ENCODE results near the gene LRRC7. TPM values are rescaled to one million over a fixed set of nuclear protein-coding genes. Genes with fewer than 3 reads are reported as not detected.
"Not testable (repeated sequence)": the region's sequence is repeated elsewhere in the genome, so short reads cannot be mapped to it uniquely, and the experiment has no call there.

LRRC7 gene
- total and polyA plus RNA-seq, 4 donors: 0.13 to 1.3 (median 0.16) TPM; not detected in 1

DNA sequence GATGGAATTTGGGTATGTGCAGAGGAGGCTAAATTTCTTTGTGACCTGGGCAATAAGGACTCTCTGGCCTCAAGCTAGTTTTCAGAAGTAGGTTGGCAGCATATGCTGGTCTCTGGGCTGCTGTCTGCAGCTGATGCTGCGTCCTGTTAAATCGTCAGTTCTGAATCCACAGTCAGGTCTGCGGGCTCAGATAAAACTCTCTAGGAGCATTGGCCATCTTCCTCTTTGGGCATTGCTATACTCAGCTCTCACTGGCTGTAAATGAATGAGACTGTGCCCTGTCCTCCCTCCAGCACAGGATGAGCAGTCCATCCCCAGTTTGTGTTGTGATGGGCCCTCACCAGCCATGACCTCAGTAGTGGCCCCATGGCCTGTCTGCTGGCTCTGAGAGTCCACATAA, 365.0 kb downstream of the LRRC7 start:
- WGBS, 2 donors: 80% methylated on average over 3 of the region's 3 CpGs
- Histone ChIP-seq H3K27ac (ENCODE audit: low read depth in 1 of 2, low read length in 2 of 2) (no peak overlapping the region), H3K27me3 (ENCODE audit: control insufficient read depth in 1 of 2, insufficient read depth in 2 of 2, low read length in 1 of 2) (no peaks in the 10 kb centered on the region), H3K4me1 (ENCODE audit: control insufficient read depth in 1 of 2, insufficient read depth in 2 of 2, low read length in 2 of 2) (no peaks in the 10 kb centered on the region), H3K4me3 (ENCODE audit: low read length in 2 of 2) (no peak overlapping the region), H3K36me3 (ENCODE audit: control insufficient read depth in 1 of 2, insufficient read depth in 2 of 2, low read length in 1 of 2) (no peaks in the 10 kb centered on the region), H3K9me3 (ENCODE audit: control insufficient read depth, low read length) (no peaks in the 10 kb centered on the region)
- ATAC-seq (ENCODE audit: low FRiP score) (no peak), DNase-seq (no peak)
- intact Hi-C loops (cut with DNase I): no loop called here

DNA sequence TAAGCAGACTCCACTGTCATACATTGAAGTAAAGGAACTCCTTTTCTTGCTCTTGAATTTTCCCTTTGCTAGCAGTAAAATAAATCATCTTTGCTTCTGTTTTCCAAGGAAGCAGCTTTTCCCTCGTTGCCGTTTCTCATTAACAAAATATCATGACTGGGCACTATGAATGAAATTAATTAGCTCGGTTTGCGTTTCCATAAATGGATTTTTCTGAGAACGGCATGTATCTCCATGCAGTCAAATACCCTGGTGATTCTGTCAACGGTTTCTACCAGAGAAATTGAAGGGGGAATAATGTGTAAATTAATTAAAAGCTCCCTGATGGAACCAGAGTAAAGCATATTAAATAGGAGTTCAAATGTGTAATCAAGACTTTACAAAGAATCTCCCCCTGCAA, 372.5 kb downstream of the LRRC7 start:
- ATAC-seq (ENCODE audit: low FRiP score): no peak
- intact Hi-C loops (cut with DNase I): no loop called here
- H3K36me3 ChIP-seq (ENCODE audit: control insufficient read depth in 1 of 2, insufficient read depth in 2 of 2, low read length in 1 of 2): no peaks in the 10 kb centered on the region
- no peaks in the 10 kb centered on the region for H3K9me3 ChIP-seq (ENCODE audit: control insufficient read depth, low read length)
- H3K27me3 ChIP-seq (ENCODE audit: control insufficient read depth in 1 of 2, insufficient read depth in 2 of 2, low read length in 1 of 2): no peaks in the 10 kb centered on the region
- no peak overlapping the region for H3K27ac ChIP-seq (ENCODE audit: low read depth in 1 of 2, low read length in 2 of 2)
- no peak for DNase-seq
- WGBS, 2 donors: 66 to 68% methylated on average over 6 of the region's 6 CpGs
- no peaks in the 10 kb centered on the region for H3K4me1 ChIP-seq (ENCODE audit: control insufficient read depth in 1 of 2, insufficient read depth in 2 of 2, low read length in 2 of 2)
- H3K4me3 ChIP-seq (ENCODE audit: low read length in 2 of 2): no peak overlapping the region

DNA sequence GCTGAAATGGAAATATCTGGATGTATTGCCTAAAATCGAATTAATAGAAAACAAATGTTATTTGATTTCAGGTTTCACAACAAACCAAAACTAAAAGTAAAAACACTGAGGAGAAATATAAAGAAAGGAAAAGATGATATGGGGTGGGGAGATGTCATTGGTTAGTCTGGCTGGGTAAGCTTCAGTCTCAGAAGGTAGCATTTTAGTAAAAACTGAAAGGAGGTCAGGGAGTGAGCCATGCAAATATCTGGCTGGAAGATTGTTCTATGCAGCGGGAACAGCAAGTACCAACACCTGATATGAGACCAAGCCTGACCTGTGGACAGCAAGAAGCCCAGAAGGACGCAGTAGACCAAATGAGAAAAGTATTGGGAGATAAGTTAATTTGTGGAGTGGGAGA, 373.1 kb downstream of the LRRC7 start:
- DNase-seq: no peak
- intact Hi-C loops (cut with DNase I): no loop called here
- whole genome bisulfite sequencing, 2 donors: 80 to 81% methylated on average over 3 of the region's 3 CpGs
- no peaks in the 10 kb centered on the region for H3K27me3 ChIP-seq (ENCODE audit: control insufficient read depth in 1 of 2, insufficient read depth in 2 of 2, low read length in 1 of 2)
- H3K27ac ChIP-seq (ENCODE audit: low read depth in 1 of 2, low read length in 2 of 2): no peak overlapping the region
- no peaks in the 10 kb centered on the region for H3K9me3 ChIP-seq (ENCODE audit: control insufficient read depth, low read length)
- no peak overlapping the region for H3K4me3 ChIP-seq (ENCODE audit: low read length in 2 of 2)
- ATAC-seq (ENCODE audit: low FRiP score): no peak
- H3K36me3 ChIP-seq (ENCODE audit: control insufficient read depth in 1 of 2, insufficient read depth in 2 of 2, low read length in 1 of 2): no peaks in the 10 kb centered on the region
- no peaks in the 10 kb centered on the region for H3K4me1 ChIP-seq (ENCODE audit: control insufficient read depth in 1 of 2, insufficient read depth in 2 of 2, low read length in 2 of 2)

DNA sequence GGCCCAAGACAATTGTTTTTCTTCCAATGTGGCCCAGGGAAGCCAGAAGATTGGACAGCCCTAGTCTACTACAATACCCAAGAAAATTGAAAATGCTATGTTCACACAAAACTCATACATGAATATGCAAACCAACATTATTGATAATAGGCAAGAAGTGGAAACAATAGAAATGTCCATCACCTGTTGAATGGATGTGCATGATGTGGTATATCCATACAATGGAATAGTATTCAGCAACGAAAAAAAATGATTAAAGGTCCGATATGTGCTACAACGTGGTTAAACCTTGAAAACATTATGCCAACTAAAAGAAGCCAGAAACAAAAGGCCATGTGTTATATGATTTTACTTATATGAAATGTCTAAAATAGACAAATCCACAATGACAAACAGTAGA, 375.3 kb downstream of the LRRC7 start:
- intact Hi-C loops (cut with DNase I): no loop called here
- WGBS, 2 donors: 91 to 93% methylated on average over 3 of the region's 3 CpGs
- DNase-seq (no peak), ATAC-seq (ENCODE audit: low FRiP score) (no peak)
- Histone ChIP-seq H3K27ac (ENCODE audit: low read depth in 1 of 2, low read length in 2 of 2) (no peak overlapping the region), H3K9me3 (ENCODE audit: control insufficient read depth, low read length) (no peaks in the 10 kb centered on the region), H3K4me1 (ENCODE audit: control insufficient read depth in 1 of 2, insufficient read depth in 2 of 2, low read length in 2 of 2) (no peaks in the 10 kb centered on the region), H3K36me3 (ENCODE audit: control insufficient read depth in 1 of 2, insufficient read depth in 2 of 2, low read length in 1 of 2) (no peaks in the 10 kb centered on the region), H3K27me3 (ENCODE audit: control insufficient read depth in 1 of 2, insufficient read depth in 2 of 2, low read length in 1 of 2) (no peaks in the 10 kb centered on the region), H3K4me3 (ENCODE audit: low read length in 2 of 2) (no peak overlapping the region)

DNA sequence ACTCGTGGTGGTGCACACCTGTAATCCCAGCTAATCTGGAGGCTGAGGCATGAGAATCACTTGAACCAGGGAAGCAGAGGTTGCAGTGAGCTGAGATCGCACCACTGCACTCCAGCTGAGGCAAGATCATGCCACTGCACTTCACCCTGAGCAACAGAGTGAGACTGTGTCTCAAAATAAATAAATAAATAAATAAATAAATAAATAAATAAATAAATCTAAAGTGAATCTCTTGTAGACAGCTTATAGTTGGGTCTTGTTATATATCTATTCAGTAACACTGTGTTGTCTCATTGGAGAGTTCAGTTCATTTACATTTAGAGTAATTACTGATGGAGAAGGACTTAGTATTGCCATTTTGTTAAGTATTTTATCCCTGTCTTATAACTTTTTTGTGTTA, 379.2 kb downstream of the LRRC7 start:
- Histone ChIP-seq H3K9me3 (ENCODE audit: control insufficient read depth, low read length) (no peaks in the 10 kb centered on the region), H3K27ac (ENCODE audit: low read depth in 1 of 2, low read length in 2 of 2) (no peak overlapping the region), H3K27me3 (ENCODE audit: control insufficient read depth in 1 of 2, insufficient read depth in 2 of 2, low read length in 1 of 2) (no peaks in the 10 kb centered on the region), H3K4me1 (ENCODE audit: control insufficient read depth in 1 of 2, insufficient read depth in 2 of 2, low read length in 2 of 2) (no peaks in the 10 kb centered on the region), H3K36me3 (ENCODE audit: control insufficient read depth in 1 of 2, insufficient read depth in 2 of 2, low read length in 1 of 2) (no peaks in the 10 kb centered on the region), H3K4me3 (ENCODE audit: low read length in 2 of 2) (no peak overlapping the region)
- intact Hi-C loops (cut with DNase I): no loop called here
- ATAC-seq (ENCODE audit: low FRiP score): no peak
- no peak for DNase-seq
- 89 to 91% methylated on average over 2 of the region's 2 CpGs for WGBS, 2 donors

DNA sequence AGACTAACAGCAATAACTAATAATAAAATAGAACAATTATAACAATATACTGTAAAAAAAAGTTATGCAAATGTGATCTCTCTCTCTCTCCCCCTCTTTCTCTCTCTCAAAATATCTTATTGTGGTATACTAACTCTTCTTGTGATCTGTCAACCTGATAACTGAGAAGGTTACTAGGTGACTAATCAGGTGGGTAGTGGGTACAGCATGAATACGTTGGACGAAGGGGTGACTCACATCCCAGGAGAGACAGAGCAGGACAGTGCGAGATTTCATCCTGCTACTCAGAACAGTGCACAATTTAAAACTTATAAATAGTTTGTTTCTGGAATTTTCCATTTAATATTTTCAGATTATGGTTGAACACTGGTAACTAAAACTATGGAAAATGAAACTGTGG, 380.1 kb downstream of the LRRC7 start:
- intact Hi-C loops (cut with DNase I): no loop called here
- H3K36me3 ChIP-seq (ENCODE audit: control insufficient read depth in 1 of 2, insufficient read depth in 2 of 2, low read length in 1 of 2): no peaks in the 10 kb centered on the region
- no peak for ATAC-seq (ENCODE audit: low FRiP score)
- no peaks in the 10 kb centered on the region for H3K27me3 ChIP-seq (ENCODE audit: control insufficient read depth in 1 of 2, insufficient read depth in 2 of 2, low read length in 1 of 2)
- no peak overlapping the region for H3K27ac ChIP-seq (ENCODE audit: low read depth in 1 of 2, low read length in 2 of 2)
- WGBS, 2 donors: 84 to 87% methylated on average over 3 of the region's 3 CpGs
- H3K4me3 ChIP-seq (ENCODE audit: low read length in 2 of 2): no peak overlapping the region
- no peaks in the 10 kb centered on the region for H3K4me1 ChIP-seq (ENCODE audit: control insufficient read depth in 1 of 2, insufficient read depth in 2 of 2, low read length in 2 of 2)
- no peak for DNase-seq
- no peaks in the 10 kb centered on the region for H3K9me3 ChIP-seq (ENCODE audit: control insufficient read depth, low read length)

DNA sequence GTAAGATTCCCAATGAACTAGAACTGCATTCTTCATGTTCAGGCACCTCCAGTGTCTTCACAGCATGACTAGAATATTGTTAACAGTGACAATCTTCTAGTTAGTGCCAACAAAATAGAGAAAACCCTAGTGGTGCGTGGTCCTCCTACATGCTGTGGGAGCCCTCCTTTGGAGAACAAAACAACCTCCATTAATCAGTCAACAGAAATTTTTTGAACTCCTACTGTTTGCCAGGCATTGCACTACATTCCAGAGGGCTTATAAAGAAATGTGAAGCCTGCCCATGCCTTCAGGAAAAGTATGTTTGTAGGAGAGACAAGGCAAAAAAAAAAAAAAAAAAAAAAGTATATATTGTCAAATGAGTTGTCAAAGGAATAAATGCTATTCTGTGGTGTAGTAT, 385.0 kb downstream of the LRRC7 start:
- no peaks in the 10 kb centered on the region for H3K36me3 ChIP-seq (ENCODE audit: control insufficient read depth in 1 of 2, insufficient read depth in 2 of 2, low read length in 1 of 2)
- no peaks in the 10 kb centered on the region for H3K27me3 ChIP-seq (ENCODE audit: control insufficient read depth in 1 of 2, insufficient read depth in 2 of 2, low read length in 1 of 2)
- WGBS, 2 donors: 44 to 50% methylated on average over 1 of the region's 1 CpG
- H3K27ac ChIP-seq (ENCODE audit: low read depth in 1 of 2, low read length in 2 of 2): no peak overlapping the region
- ATAC-seq (ENCODE audit: low FRiP score) (no peak), DNase-seq (no peak)
- intact Hi-C loops (cut with DNase I): no loop called here
- no peak overlapping the region for H3K4me3 ChIP-seq (ENCODE audit: low read length in 2 of 2)
- H3K9me3 ChIP-seq (ENCODE audit: control insufficient read depth, low read length): no peaks in the 10 kb centered on the region
- H3K4me1 ChIP-seq (ENCODE audit: control insufficient read depth in 1 of 2, insufficient read depth in 2 of 2, low read length in 2 of 2): no peaks in the 10 kb centered on the region

DNA sequence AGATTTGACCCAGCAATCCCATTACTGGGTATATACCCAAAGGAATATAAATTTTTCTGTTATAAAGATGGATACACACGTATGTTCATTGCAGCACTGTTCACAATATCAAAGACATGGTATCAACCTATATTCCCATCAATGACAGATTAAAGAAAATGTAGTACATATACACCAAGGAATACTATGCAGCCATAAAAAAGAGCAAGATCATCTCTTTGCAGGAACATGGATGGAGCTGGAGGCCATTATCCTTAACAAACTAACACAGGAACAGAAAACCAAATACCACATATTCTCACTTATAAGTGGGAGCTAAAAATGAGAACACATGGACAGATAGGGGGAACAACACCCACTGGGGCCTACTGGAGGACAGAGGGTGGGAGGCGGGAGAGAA, 394.7 kb downstream of the LRRC7 start:
- H3K27me3 ChIP-seq (ENCODE audit: control insufficient read depth in 1 of 2, insufficient read depth in 2 of 2, low read length in 1 of 2); H3K36me3 ChIP-seq (ENCODE audit: control insufficient read depth in 1 of 2, insufficient read depth in 2 of 2, low read length in 1 of 2); H3K27ac ChIP-seq (ENCODE audit: low read depth in 1 of 2, low read length in 2 of 2); DNase-seq; H3K9me3 ChIP-seq (ENCODE audit: control insufficient read depth, low read length); H3K4me1 ChIP-seq (ENCODE audit: control insufficient read depth in 1 of 2, insufficient read depth in 2 of 2, low read length in 2 of 2); intact Hi-C loops (cut with DNase I); ATAC-seq (ENCODE audit: low FRiP score); H3K4me3 ChIP-seq (ENCODE audit: low read length in 2 of 2): not testable (repeated sequence)
- WGBS, 2 donors: 86 to 88% methylated on average over 2 of the region's 2 CpGs

DNA sequence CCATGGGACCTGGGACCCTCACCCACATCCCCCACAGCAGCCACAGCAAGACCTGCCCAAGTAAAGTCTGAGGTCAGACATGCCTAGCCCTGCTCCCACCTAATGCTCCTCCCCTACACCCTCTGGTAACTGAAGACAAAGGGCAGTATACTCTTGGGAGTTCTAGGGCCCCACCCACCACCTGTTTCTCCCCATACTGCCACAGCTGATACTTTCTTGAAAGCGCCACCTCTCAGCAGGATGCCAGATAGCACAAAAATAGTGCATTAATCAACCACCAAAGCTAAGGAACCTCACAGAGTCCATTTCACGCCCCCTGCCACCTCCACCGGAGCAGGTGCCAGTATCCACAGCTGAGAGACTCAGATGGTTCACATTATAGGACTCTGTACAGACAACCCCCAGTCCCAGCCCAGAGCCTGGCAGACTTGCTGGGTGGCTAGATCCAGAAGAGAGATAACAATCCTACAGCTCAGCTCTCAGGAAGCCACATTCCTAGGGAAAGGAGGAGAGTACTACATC, 399.6 kb downstream of the LRRC7 start:
- no peaks in the 10 kb centered on the region for H3K27me3 ChIP-seq (ENCODE audit: control insufficient read depth in 1 of 2, insufficient read depth in 2 of 2, low read length in 1 of 2)
- no peak for DNase-seq
- no peak overlapping the region for H3K27ac ChIP-seq (ENCODE audit: low read depth in 1 of 2, low read length in 2 of 2)
- H3K36me3 ChIP-seq (ENCODE audit: control insufficient read depth in 1 of 2, insufficient read depth in 2 of 2, low read length in 1 of 2): no peaks in the 10 kb centered on the region
- H3K4me3 ChIP-seq (ENCODE audit: low read length in 2 of 2): no peak overlapping the region
- ATAC-seq (ENCODE audit: low FRiP score): no peak
- intact Hi-C loops (cut with DNase I): no loop called here
- no peaks in the 10 kb centered on the region for H3K9me3 ChIP-seq (ENCODE audit: control insufficient read depth, low read length)
- no peaks in the 10 kb centered on the region for H3K4me1 ChIP-seq (ENCODE audit: control insufficient read depth in 1 of 2, insufficient read depth in 2 of 2, low read length in 2 of 2)
- 87 to 90% methylated on average over 3 of the region's 3 CpGs for WGBS, 2 donors

Measured in aorta (tissue), 5 donors.